Testis (tissue), 2 donors: Measurements from ENCODE around the gene KRTAP9-9.
"Not testable (repeated sequence)": the region's sequence is repeated elsewhere in the genome, so short reads cannot be mapped to it uniquely, and the experiment has no call there.

Source experiments
- POLR2A ChIP-seq: fragments of 450-650 bp; IDR thresholded peaks from one replicate; pipeline ENCODE4 v1.6.1; 2017; ENCODE audit warnings: antibody characterized with exemption, mild to moderate bottlenecking, moderate library complexity
- TF ChIP-seq, protein P1 (sequence below), 3 experiments: fragments of 450-650 bp in 2 of 3; fragments of 200-600 bp in 1 of 3; sonication (generic) in 1 of 3; IDR thresholded peaks; one replicate each; pipeline ENCODE4 v1.5.1; 2016 to 2019; ENCODE audit warnings: antibody characterized with exemption in 3 of 3, mild to moderate bottlenecking in 2 of 3, moderate library complexity in 1 of 3

DNA sequence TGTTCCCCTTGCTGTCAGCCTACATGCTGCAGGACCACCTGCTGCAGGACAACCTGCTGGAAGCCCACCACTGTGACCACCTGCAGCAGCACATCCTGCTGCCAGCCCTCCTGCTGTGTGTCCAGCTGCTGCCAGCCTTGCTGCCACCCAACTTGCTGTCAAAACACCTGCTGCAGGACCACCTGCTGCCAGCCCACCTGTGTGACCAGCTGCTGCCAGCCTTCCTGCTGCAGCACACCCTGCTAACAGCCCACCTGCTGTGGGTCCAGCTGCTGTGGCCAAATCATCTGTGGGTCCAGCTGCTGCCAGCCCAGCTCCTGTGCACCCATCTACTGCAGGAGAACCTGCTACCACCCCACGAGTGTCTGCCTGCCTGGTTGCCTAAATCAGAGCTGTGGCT, 16.1 kb downstream of the KRTAP9-9 start:
- TF ChIP-seq, protein P1, sequence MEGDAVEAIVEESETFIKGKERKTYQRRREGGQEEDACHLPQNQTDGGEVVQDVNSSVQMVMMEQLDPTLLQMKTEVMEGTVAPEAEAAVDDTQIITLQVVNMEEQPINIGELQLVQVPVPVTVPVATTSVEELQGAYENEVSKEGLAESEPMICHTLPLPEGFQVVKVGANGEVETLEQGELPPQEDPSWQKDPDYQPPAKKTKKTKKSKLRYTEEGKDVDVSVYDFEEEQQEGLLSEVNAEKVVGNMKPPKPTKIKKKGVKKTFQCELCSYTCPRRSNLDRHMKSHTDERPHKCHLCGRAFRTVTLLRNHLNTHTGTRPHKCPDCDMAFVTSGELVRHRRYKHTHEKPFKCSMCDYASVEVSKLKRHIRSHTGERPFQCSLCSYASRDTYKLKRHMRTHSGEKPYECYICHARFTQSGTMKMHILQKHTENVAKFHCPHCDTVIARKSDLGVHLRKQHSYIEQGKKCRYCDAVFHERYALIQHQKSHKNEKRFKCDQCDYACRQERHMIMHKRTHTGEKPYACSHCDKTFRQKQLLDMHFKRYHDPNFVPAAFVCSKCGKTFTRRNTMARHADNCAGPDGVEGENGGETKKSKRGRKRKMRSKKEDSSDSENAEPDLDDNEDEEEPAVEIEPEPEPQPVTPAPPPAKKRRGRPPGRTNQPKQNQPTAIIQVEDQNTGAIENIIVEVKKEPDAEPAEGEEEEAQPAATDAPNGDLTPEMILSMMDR (IDR thresholded peaks at IDR 0.05), result not testable (repeated sequence)
- TF ChIP-seq POLR2A, result not testable (repeated sequence)
